GM18858 (cell line): ENCODE results near the gene CACNA1C.
"Not testable (repeated sequence)": the region's sequence is repeated elsewhere in the genome, so short reads cannot be mapped to it uniquely, and the experiment has no call there.

Experiments
- ATAC-seq: cut with Tn5 transposase; IDR thresholded peaks from one replicate; pipeline ENCODE4 v1.9.1; 2021; ENCODE audit not compliant: unreplicated experiment

The CACNA1C gene

DNA sequence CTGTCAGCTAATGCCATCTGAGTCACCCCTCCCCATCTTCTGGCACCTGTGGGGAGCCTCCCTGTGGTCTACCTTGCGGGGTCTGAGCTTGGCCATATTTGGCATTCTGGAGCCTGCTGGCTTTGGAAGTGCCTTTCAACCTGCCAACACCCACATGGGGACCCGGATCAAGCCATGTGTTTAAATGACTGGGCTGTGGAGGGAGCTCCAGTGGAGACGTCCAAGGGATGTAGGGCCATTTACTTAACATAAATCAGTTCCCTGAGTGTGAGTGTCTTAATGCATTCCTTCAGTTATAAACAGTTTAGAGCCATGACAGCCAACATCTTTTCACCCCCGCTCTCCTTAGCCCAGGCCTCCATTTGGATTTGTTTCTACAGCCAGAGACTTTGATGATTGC, 22.0 kb downstream of the CACNA1C start:
- ATAC-seq: no peak

- ATAC-seq: no peak
Observed at GRCh38 chr12:2075508-2076195, 22.9 kb downstream of the CACNA1C start.

- ATAC-seq: no peak
Observed at GRCh38 chr12:2076196-2076570, 23.4 kb downstream of the CACNA1C start.

DNA sequence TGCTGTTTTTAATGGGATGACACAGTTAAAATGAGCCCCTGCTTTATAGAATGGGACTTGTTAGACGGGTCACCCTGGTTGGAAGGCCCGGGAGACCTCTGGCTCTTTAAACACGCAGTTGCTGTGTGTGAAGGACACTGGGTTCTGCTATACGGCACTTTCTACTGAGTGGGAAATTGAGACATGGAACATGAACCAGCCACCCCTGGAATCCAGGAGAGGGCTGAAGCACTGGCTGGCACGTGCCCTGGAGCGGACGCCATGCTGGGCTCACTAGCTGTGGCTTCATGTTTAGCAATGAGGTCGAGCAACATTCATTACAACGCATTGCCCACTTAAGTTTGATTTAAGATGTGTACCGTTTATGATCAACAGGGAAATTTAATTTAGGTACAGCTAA, 23.9 kb downstream of the CACNA1C start:
- ATAC-seq: no peak

DNA sequence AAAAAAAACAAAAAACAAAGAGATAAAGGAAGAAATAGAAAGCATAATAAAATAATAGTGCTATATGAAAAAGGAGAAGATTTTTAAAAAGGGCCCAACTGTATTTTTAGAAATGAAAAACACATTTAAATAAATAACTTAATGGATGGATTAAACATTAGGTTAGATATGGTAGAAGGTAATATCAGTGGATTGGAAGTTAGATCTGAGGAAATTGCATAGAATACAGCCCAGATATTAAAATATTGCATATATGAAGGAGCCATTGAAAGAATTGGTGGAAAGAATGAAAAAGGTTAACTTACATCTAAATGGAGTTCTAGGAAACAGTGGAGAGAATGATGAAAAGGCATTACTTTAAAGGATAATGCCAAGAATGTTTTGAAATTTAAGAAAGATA, 27.8 kb downstream of the CACNA1C start:
- ATAC-seq: no peak

- ATAC-seq: no peak
Observed at GRCh38 chr12:2082321-2082720, 29.5 kb downstream of the CACNA1C start.

GRCh38 chr12:2083008-2083407, 30.2 kb downstream of the CACNA1C start:
- no peak for ATAC-seq

GRCh38 chr12:2083561-2083960, 30.8 kb downstream of the CACNA1C start:
- no peak for ATAC-seq

- no peak for ATAC-seq
Observed at GRCh38 chr12:2084553-2085296, 31.9 kb downstream of the CACNA1C start.

- ATAC-seq: no peak
Observed at GRCh38 chr12:2092354-2092753, 39.6 kb downstream of the CACNA1C start.

- ATAC-seq: no peak
Observed at GRCh38 chr12:2092890-2093289, 40.1 kb downstream of the CACNA1C start.

- no peak for ATAC-seq
Observed at GRCh38 chr12:2094597-2094996, 41.8 kb downstream of the CACNA1C start.

- no peak for ATAC-seq
Observed at GRCh38 chr12:2095878-2096277, 43.1 kb downstream of the CACNA1C start.

GRCh38 chr12:2097617-2098016, 44.8 kb downstream of the CACNA1C start:
- ATAC-seq: no peak

- ATAC-seq: no peak
Observed at GRCh38 chr12:2098852-2099251, 46.1 kb downstream of the CACNA1C start.

DNA sequence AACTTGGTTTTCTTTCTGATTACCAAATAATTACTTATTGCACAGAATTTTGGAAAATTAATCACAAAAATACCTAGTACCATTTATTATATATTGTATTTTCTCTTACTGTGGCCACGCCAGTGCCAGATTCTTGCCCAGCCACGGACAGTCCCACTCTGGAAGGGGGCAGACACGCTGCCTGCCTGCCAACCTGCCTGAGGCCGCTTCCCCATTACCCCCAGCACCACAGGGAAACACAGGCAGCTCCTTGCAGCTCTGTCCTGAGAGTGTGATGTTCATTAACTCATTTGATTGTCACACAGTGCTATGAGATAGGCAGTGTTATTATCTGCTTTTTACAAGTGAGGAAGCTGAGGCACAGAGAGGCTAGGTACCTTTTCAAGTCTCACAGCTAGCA, 46.8 kb downstream of the CACNA1C start:
- ATAC-seq: no peak

- no peak for ATAC-seq
Observed at GRCh38 chr12:2101359-2101758, 48.6 kb downstream of the CACNA1C start.

DNA sequence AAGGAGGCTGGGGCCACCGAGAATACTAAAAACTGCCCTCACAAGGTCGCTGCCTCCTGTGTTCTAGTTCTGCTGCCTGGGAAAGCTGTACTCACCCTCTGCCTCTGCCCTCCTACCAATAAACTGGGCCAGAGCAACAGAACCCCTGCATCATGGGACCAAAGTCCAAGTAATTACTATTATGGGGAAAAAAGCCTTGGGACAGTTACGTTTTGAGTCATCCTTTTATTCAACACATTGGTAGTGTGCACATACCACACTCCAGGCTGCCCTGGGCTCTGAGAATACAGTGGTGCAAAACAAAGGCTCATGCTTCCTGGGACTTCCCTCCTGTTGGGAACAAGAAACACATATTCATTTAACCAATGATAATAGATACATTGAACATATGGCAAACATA, 49.0 kb downstream of the CACNA1C start:
- no peak for ATAC-seq

- not testable (repeated sequence) for ATAC-seq
Observed at GRCh38 chr12:2102736-2103135, 49.9 kb downstream of the CACNA1C start.

GRCh38 chr12:2105387-2105786, 52.6 kb downstream of the CACNA1C start:
- ATAC-seq: not testable (repeated sequence)

- no peak for ATAC-seq
Observed at GRCh38 chr12:2108166-2108565, 55.4 kb downstream of the CACNA1C start.

- no peak for ATAC-seq
Observed at GRCh38 chr12:2108975-2109671, 56.3 kb downstream of the CACNA1C start.
